ENCODE measurements around the gene GLRX.

GRCh38 chr5:95832664-95833063 lies 10.1 kb upstream of the GLRX start:
- TF ChIP-seq, protein P1, sequence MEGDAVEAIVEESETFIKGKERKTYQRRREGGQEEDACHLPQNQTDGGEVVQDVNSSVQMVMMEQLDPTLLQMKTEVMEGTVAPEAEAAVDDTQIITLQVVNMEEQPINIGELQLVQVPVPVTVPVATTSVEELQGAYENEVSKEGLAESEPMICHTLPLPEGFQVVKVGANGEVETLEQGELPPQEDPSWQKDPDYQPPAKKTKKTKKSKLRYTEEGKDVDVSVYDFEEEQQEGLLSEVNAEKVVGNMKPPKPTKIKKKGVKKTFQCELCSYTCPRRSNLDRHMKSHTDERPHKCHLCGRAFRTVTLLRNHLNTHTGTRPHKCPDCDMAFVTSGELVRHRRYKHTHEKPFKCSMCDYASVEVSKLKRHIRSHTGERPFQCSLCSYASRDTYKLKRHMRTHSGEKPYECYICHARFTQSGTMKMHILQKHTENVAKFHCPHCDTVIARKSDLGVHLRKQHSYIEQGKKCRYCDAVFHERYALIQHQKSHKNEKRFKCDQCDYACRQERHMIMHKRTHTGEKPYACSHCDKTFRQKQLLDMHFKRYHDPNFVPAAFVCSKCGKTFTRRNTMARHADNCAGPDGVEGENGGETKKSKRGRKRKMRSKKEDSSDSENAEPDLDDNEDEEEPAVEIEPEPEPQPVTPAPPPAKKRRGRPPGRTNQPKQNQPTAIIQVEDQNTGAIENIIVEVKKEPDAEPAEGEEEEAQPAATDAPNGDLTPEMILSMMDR (IDR thresholded peaks at IDR 0.05), result no peak
- TF ChIP-seq POLR2A (IDR thresholded peaks at IDR 0.05), result no peak
